Mesenchymal stem cell (in vitro differentiated cells and primary cell): ENCODE measurements around the gene PTPRG.
A peak's percentile ranks its signal among the peaks of the same experiment; 100 is the strongest.

Experiments
- DNase-seq: peaks from one replicate; pipeline ENCODE4 v3.0.0-alpha.2; 2013
- H2AFZ ChIP-seq: one replicate; pipeline ENCODE4 v1.6.1; 2013; ENCODE audit warnings: low read depth, mild to moderate bottlenecking, control low read depth, inconsistent platforms, low read length, moderate library complexity
- H2AK5ac ChIP-seq: 2 replicates; pipeline ENCODE4 v1.6.1; 2013; ENCODE audit warnings: low read length, moderate library complexity, mild to moderate bottlenecking, inconsistent platforms; ENCODE audit not compliant: severe bottlenecking
- H2BK120ac ChIP-seq: one replicate; pipeline ENCODE4 v1.6.1; 2013; ENCODE audit warnings: low read depth, mild to moderate bottlenecking, inconsistent platforms, low read length, moderate library complexity
- H2BK12ac ChIP-seq, 2 experiments: one replicate each; pipeline ENCODE4 v1.6.1; 2013; ENCODE audit warnings: inconsistent platforms in 2 of 2, low read length in 2 of 2, mild to moderate bottlenecking in 2 of 2, moderate library complexity in 2 of 2, control low read depth in 1 of 2
- H2BK15ac ChIP-seq: one replicate; pipeline ENCODE4 v1.6.1; 2013; ENCODE audit warnings: mild to moderate bottlenecking, low read depth, inconsistent platforms; ENCODE audit not compliant: poor library complexity, severe bottlenecking
- H2BK5ac ChIP-seq: 2 replicates; pipeline ENCODE4 v1.6.1; 2013; ENCODE audit warnings: low read depth, mild to moderate bottlenecking, low read length, control low read depth, inconsistent platforms; ENCODE audit not compliant: poor library complexity, severe bottlenecking
- H3K14ac ChIP-seq, 2 experiments: one replicate each; pipeline ENCODE4 v1.6.1; 2013; ENCODE audit warnings: inconsistent platforms in 2 of 2, low read length in 2 of 2, control low read depth in 1 of 2, mild to moderate bottlenecking in 1 of 2, moderate library complexity in 1 of 2
- H3K18ac ChIP-seq, 2 experiments: one replicate each; pipeline ENCODE4 v1.6.1; 2013; ENCODE audit warnings: inconsistent platforms in 2 of 2, low read length in 2 of 2, control low read depth in 1 of 2, low read depth in 1 of 2, mild to moderate bottlenecking in 1 of 2
- H3K23ac ChIP-seq, 2 experiments: one replicate each; pipeline ENCODE4 v1.6.1; 2013; ENCODE audit warnings: inconsistent platforms in 2 of 2, low read length in 2 of 2, mild to moderate bottlenecking in 2 of 2, moderate library complexity in 2 of 2, control low read depth in 1 of 2
- H3K27ac ChIP-seq: 2 replicates; pipeline ENCODE4 v1.5.1; 2013; ENCODE audit warnings: mild to moderate bottlenecking, moderate library complexity, low read length, control low read depth, inconsistent platforms; ENCODE audit not compliant: poor library complexity, severe bottlenecking
- H3K27me3 ChIP-seq, 2 experiments: 2 replicates each; pipeline versions ENCODE4 v1.6.1 to v1.7.0; 2013; ENCODE audit warnings: low read length in 2 of 2, mild to moderate bottlenecking in 2 of 2, moderate library complexity in 2 of 2, control low read depth in 1 of 2, inconsistent platforms in 1 of 2; ENCODE audit not compliant: control insufficient read depth in 1 of 2, insufficient read depth in 1 of 2
- H3K36me3 ChIP-seq, 2 experiments: 2 replicates each; pipeline versions ENCODE4 v1.6.1 to v1.7.0; 2013; ENCODE audit warnings: low read length in 2 of 2, control low read depth in 1 of 2, inconsistent platforms in 1 of 2, low read depth in 1 of 2, mild to moderate bottlenecking in 1 of 2; ENCODE audit not compliant: insufficient read depth in 2 of 2, control insufficient read depth in 1 of 2
- H3K4ac ChIP-seq, 2 experiments: one replicate each; pipeline ENCODE4 v1.6.1; 2013; ENCODE audit warnings: inconsistent platforms in 2 of 2, low read length in 2 of 2, mild to moderate bottlenecking in 2 of 2, moderate library complexity in 2 of 2, control low read depth in 1 of 2, low read depth in 1 of 2
- H3K4me1 ChIP-seq: 2 replicates; pipeline ENCODE4 v1.6.1; 2013; ENCODE audit warnings: low read depth, low read length, control low read depth; ENCODE audit not compliant: control insufficient read depth, insufficient read depth
- H3K4me2 ChIP-seq: 2 replicates; pipeline ENCODE4 v1.6.1; 2013; ENCODE audit warnings: low read length, mild to moderate bottlenecking, inconsistent platforms; ENCODE audit not compliant: poor library complexity, severe bottlenecking
- H3K4me3 ChIP-seq, 2 experiments: 2 replicates each; pipeline versions ENCODE4 v1.5.1 to v1.7.0; 2013; ENCODE audit warnings: low read length in 2 of 2, mild to moderate bottlenecking in 2 of 2, control low read depth in 1 of 2, low read depth in 1 of 2; ENCODE audit not compliant: insufficient read depth in 1 of 2
- H3K79me1 ChIP-seq: replicated peaks from 2 replicates; pipeline ENCODE4 v1.6.1; 2013; ENCODE audit warnings: mild to moderate bottlenecking, control low read depth, low read length, inconsistent platforms; ENCODE audit not compliant: poor library complexity, severe bottlenecking
- H3K9ac ChIP-seq: 2 replicates; pipeline ENCODE4 v1.7.0; 2013; ENCODE audit warnings: mild to moderate bottlenecking, low read length, moderate library complexity
- H3K9me3 ChIP-seq: 2 replicates; pipeline ENCODE4 v1.7.0; 2013; ENCODE audit warnings: mild to moderate bottlenecking, low read length; ENCODE audit not compliant: control insufficient read depth
- H4K8ac ChIP-seq: one replicate; pipeline ENCODE4 v1.6.1; 2013; ENCODE audit warnings: inconsistent platforms, mild to moderate bottlenecking, low read length, moderate library complexity
- H4K91ac ChIP-seq: one replicate; pipeline ENCODE4 v1.6.1; 2013; ENCODE audit warnings: mild to moderate bottlenecking, low read length, inconsistent platforms
- WGBS: methylation state at CpG from one replicate; pipeline ENCODE4 v1.1.7; 2013; ENCODE audit warnings: mixed read lengths; 5-methylcytosine and 5-hydroxymethylcytosine counted together

Gene PTPRG

GRCh38 chr3:61890586-61890985, 329.2 kb downstream of the PTPRG start:
- Histone ChIP-seq H2BK120ac (no peak overlapping the region), H3K9me3 (no peaks in the 10 kb centered on the region), H4K8ac (no peak overlapping the region), H3K27me3 (no peaks in the 10 kb centered on the region), H3K4me2 (no peak overlapping the region), H2AFZ (no peak overlapping the region), H2BK5ac (no peak overlapping the region), H3K27ac (no peak overlapping the region), H4K91ac (no peak overlapping the region), H2AK5ac (no peak overlapping the region), H3K14ac (no peak overlapping the region), H3K4me3 (no peak overlapping the region), H3K36me3 (no peaks in the 10 kb centered on the region), H2BK15ac (no peak overlapping the region), H3K4me1 (peaks cover 9% of the 10 kb centered on the region), H3K18ac (no peak overlapping the region), H3K9ac (no peak overlapping the region), H3K23ac (no peak overlapping the region), H3K4ac (no peak overlapping the region), H2BK12ac (no peak overlapping the region), H3K79me1 (peaks cover 17% of the 10 kb centered on the region)
- DNase-seq: no peak
- no CpG with 5 or more reads among the region's 2 CpGs for WGBS

GRCh38 chr3:61892891-61893290, 331.5 kb downstream of the PTPRG start:
- Histone ChIP-seq H3K23ac (no peak overlapping the region), H3K9me3 (no peaks in the 10 kb centered on the region), H3K18ac (no peak overlapping the region), H4K8ac (no peak overlapping the region), H3K36me3 (no peaks in the 10 kb centered on the region), H2AFZ (no peak overlapping the region), H3K4me3 (no peak overlapping the region), H3K27me3 (no peaks in the 10 kb centered on the region), H3K4me1 (peaks cover 9% of the 10 kb centered on the region), H4K91ac (no peak overlapping the region), H3K79me1 (peaks cover 10% of the 10 kb centered on the region), H2BK12ac (no peak overlapping the region), H3K9ac (no peak overlapping the region), H3K14ac (no peak overlapping the region), H2BK15ac (no peak overlapping the region), H2AK5ac (no peak overlapping the region), H3K27ac (no peak overlapping the region), H2BK5ac (no peak overlapping the region), H3K4me2 (no peak overlapping the region), H3K4ac (no peak overlapping the region), H2BK120ac (no peak overlapping the region)
- DNase-seq: no peak
- WGBS: 59% methylated on average over 4 of the region's 4 CpGs

GRCh38 chr3:61893840-61894566, 332.6 kb downstream of the PTPRG start:
- Histone ChIP-seq H2BK120ac (no peak overlapping the region), H4K8ac (no peak overlapping the region), H3K4me2 (no peak overlapping the region), H3K4me1 (peaks cover 9% of the 10 kb centered on the region), H3K9ac (no peak overlapping the region), H3K79me1 (peaks cover 12% of the 10 kb centered on the region), H3K4ac (no peak overlapping the region), H2BK5ac (no peak overlapping the region), H3K36me3 (no peaks in the 10 kb centered on the region), H3K18ac (no peak overlapping the region), H3K23ac (no peak overlapping the region), H3K4me3 (no peak overlapping the region), H3K27ac (no peak overlapping the region), H3K14ac (no peak overlapping the region), H2BK15ac (no peak overlapping the region), H2AK5ac (peak overlapping the region; percentile 75), H3K9me3 (no peaks in the 10 kb centered on the region), H3K27me3 (no peaks in the 10 kb centered on the region), H2BK12ac (no peak overlapping the region), H4K91ac (no peak overlapping the region), H2AFZ (no peak overlapping the region)
- WGBS: 94% methylated on average over 5 of the region's 5 CpGs
- no peak for DNase-seq

GRCh38 chr3:61894988-61895935, 333.9 kb downstream of the PTPRG start:
- Histone ChIP-seq H2AK5ac (no peak overlapping the region), H3K9ac (no peak overlapping the region), H3K79me1 (peaks cover 18% of the 10 kb centered on the region), H3K27ac (peak overlapping the region; percentile 64), H2BK15ac (no peak overlapping the region), H2BK120ac (no peak overlapping the region), H2BK12ac (no peak overlapping the region), H4K8ac (no peak overlapping the region), H3K4me2 (no peak overlapping the region), H3K18ac (no peak overlapping the region), H3K36me3 (no peaks in the 10 kb centered on the region), H2AFZ (no peak overlapping the region), H3K23ac (no peak overlapping the region), H4K91ac (no peak overlapping the region), H3K27me3 (no peaks in the 10 kb centered on the region), H3K14ac (no peak overlapping the region), H3K4me3 (no peak overlapping the region), H3K9me3 (no peaks in the 10 kb centered on the region), H3K4ac (no peak overlapping the region), H3K4me1 (peaks cover 9% of the 10 kb centered on the region), H2BK5ac (no peak overlapping the region)
- 31% methylated on average over 6 of the region's 7 CpGs for WGBS
- DNase-seq: peak; percentile 71
